Caco-2 (cell line): ENCODE data around the gene USO1. TPM values are rescaled to one million over a fixed set of nuclear protein-coding genes. Genes with fewer than 3 reads are reported as not detected.

ENCODE experiments used
- BruUV-seq: library from RNA; stranded (reverse); fragments of 400-500 nt; replicated peaks from 2 replicates; lab custom pipeline; 2021; lab: Mats Ljungman, UMichigan
- CTCF ChIA-PET: fragments of 300-600 bp; sonication (Branson Sonifier 250); formaldehyde crosslinking; loops from one replicate; lab custom pipeline; 2022; ENCODE audit warnings: antibody characterized with exemption; lab: Charles Lee
- POLR2A ChIA-PET: fragments of 300-600 bp; sonication (Branson Sonifier 250); formaldehyde crosslinking; loops from one replicate; lab custom pipeline; 2022; ENCODE audit warnings: antibody characterized with exemption; lab: Charles Lee
- DNase-seq, 2 experiments: peaks; one replicate each; pipeline versions ENCODE4 v3.0.0 to v3.0.0-alpha.2; 2020 to 2022
- H3K27me3 ChIP-seq: replicated peaks from 2 replicates; pipeline ENCODE4 v1.6.0; 2011; ENCODE audit warnings: low read length; ENCODE audit not compliant: control insufficient read depth, insufficient read depth
- H3K36me3 ChIP-seq: 2 replicates; pipeline ENCODE4 v1.5.1; 2011; ENCODE audit warnings: low read length; ENCODE audit not compliant: control insufficient read depth, insufficient read depth
- H3K4me1 ChIP-seq: fragments of 250-450 bp; sonication (Bioruptor Pico); 2 replicates; pipeline ENCODE4 v1.5.1; 2020; ENCODE audit warnings: mild to moderate bottlenecking
- H3K4me3 ChIP-seq: 2 replicates; pipeline ENCODE4 v1.5.1; 2011; ENCODE audit warnings: low read depth, mild to moderate bottlenecking, control low read depth, low read length
- H3K9me3 ChIP-seq: fragments of 250-450 bp; sonication (Bioruptor Pico); 2 replicates; pipeline ENCODE4 v1.5.1; 2020; ENCODE audit warnings: mild to moderate bottlenecking, moderate library complexity
- H3K27ac Mint-ChIP-seq: one replicate; pipeline ENCODE4 v1.8.0; 2022; ENCODE audit warnings: mixed read lengths; ENCODE audit not compliant: unreplicated experiment
- H3K27me3 Mint-ChIP-seq: one replicate; pipeline ENCODE4 v1.8.0; 2022; ENCODE audit warnings: mixed read lengths; ENCODE audit not compliant: insufficient read depth, unreplicated experiment
- H3K36me3 Mint-ChIP-seq: one replicate; pipeline ENCODE4 v1.8.0; 2022; ENCODE audit warnings: mild to moderate bottlenecking, mixed read lengths; ENCODE audit not compliant: insufficient read depth, unreplicated experiment
- H3K4me1 Mint-ChIP-seq: one replicate; pipeline ENCODE4 v1.8.0; 2022; ENCODE audit warnings: low read depth, mixed read lengths; ENCODE audit not compliant: unreplicated experiment
- H3K4me3 Mint-ChIP-seq: one replicate; pipeline ENCODE4 v1.8.0; 2022; ENCODE audit warnings: mild to moderate bottlenecking, moderate library complexity, mixed read lengths; ENCODE audit not compliant: unreplicated experiment
- H3K9me3 Mint-ChIP-seq: one replicate; pipeline ENCODE4 v1.8.0; 2022; ENCODE audit warnings: mixed read lengths; ENCODE audit not compliant: unreplicated experiment
- CTCF ChIP-seq, 2 experiments: fragments of 200-600 bp in 1 of 2; IDR thresholded peaks; 1 replicate in 1 of 2; 2 replicates in 1 of 2; pipeline versions ENCODE4 v1.5.1 to v1.8.0; 2011 to 2022; ENCODE audit warnings: antibody characterized with exemption in 1 of 2, control low read depth in 1 of 2, inconsistent platforms in 1 of 2, low read depth in 1 of 2, low read length in 1 of 2, mild to moderate bottlenecking in 1 of 2, moderate library complexity in 1 of 2; ENCODE audit not compliant: insufficient read depth in 1 of 2, severe bottlenecking in 1 of 2, unreplicated experiment in 1 of 2
- intact Hi-C: fragments of 100-400 bp; cut with micrococcal nuclease; formaldehyde crosslinking; loops from one replicate; pipeline ENCODE4 v1.10.0; 2022; ENCODE audit not compliant: unreplicated experiment
- total RNA-seq: library from RNA; stranded (reverse); gene quantifications from 2 replicates; pipeline ENCODE4 v1.2.3, GENCODE V29; 2022

The USO1 gene
- total RNA-seq, 1 experiment from 2014 or later = 59.7 TPM

GRCh38 chr4:75698162-75698962 lies 26.0 kb upstream of the USO1 start:
- peaks cover 6% of the 10 kb centered on the region for H3K36me3 Mint-ChIP-seq
- ChIA-PET CTCF (no interaction called here), POLR2A (no interaction called here)
- peaks cover 11% of the 10 kb centered on the region for H3K4me1 Mint-ChIP-seq
- no peaks in the 10 kb centered on the region for H3K27me3 Mint-ChIP-seq
- H3K4me3 ChIP-seq = no peak overlapping the region
- H3K9me3 ChIP-seq = no peaks in the 10 kb centered on the region
- no peaks in the 10 kb centered on the region for H3K9me3 Mint-ChIP-seq
- intact Hi-C loops = no loop called here
- H3K4me3 Mint-ChIP-seq = no peak overlapping the region
- no peak for TF ChIP-seq CTCF (IDR thresholded peaks at IDR 0.05; ENCODE audit: insufficient read depth in 1 of 2, low read depth in 1 of 2, low read length in 1 of 2, severe bottlenecking in 1 of 2, unreplicated experiment in 1 of 2)
- no peak overlapping the region for H3K27ac Mint-ChIP-seq
- no peak for DNase-seq
- no peaks in the 10 kb centered on the region for H3K27me3 ChIP-seq
- H3K4me1 ChIP-seq = peaks cover 12% of the 10 kb centered on the region
- no TSS peak for BruUV-seq
- no peaks in the 10 kb centered on the region for H3K36me3 ChIP-seq

- TF ChIP-seq CTCF (IDR thresholded peaks at IDR 0.05; ENCODE audit: insufficient read depth in 1 of 2, low read depth in 1 of 2, low read length in 1 of 2, severe bottlenecking in 1 of 2, unreplicated experiment in 1 of 2) = no peak
- Histone ChIP-seq H3K9me3 (no peaks in the 10 kb centered on the region), H3K4me1 (peaks cover 17% of the 10 kb centered on the region), H3K4me3 (no peak overlapping the region), H3K36me3 (no peaks in the 10 kb centered on the region), H3K27me3 (no peaks in the 10 kb centered on the region)
- intact Hi-C loops = no loop called here
- no peak overlapping the region for H3K4me3 Mint-ChIP-seq
- peaks cover 13% of the 10 kb centered on the region for H3K4me1 Mint-ChIP-seq
- CTCF ChIA-PET = no interaction called here
- no TSS peak for BruUV-seq
- peaks cover 3% of the 10 kb centered on the region for H3K36me3 Mint-ChIP-seq
- no peaks in the 10 kb centered on the region for H3K9me3 Mint-ChIP-seq
- no peak for DNase-seq
- POLR2A ChIA-PET = no interaction called here
- H3K27me3 Mint-ChIP-seq = no peaks in the 10 kb centered on the region
- H3K27ac Mint-ChIP-seq = no peak overlapping the region
These were observed 25.5 kb upstream of the USO1 start for GRCh38 chr4:75698963-75699228.

GRCh38 chr4:75699299-75699698 lies 25.1 kb upstream of the USO1 start:
- H3K27ac Mint-ChIP-seq = no peak overlapping the region
- no TSS peak for BruUV-seq

More at GRCh38 chr4:75699299-75699698, 25.1 kb upstream of the USO1 start:
- H3K4me3 Mint-ChIP-seq = no peak overlapping the region
- no peaks in the 10 kb centered on the region for H3K9me3 Mint-ChIP-seq
- ChIA-PET CTCF (no interaction called here), POLR2A (no interaction called here)
- TF ChIP-seq CTCF (IDR thresholded peaks at IDR 0.05; ENCODE audit: insufficient read depth in 1 of 2, low read depth in 1 of 2, low read length in 1 of 2, severe bottlenecking in 1 of 2, unreplicated experiment in 1 of 2) = no peak
- Histone ChIP-seq H3K9me3 (no peaks in the 10 kb centered on the region), H3K4me1 (peaks cover 19% of the 10 kb centered on the region), H3K36me3 (no peaks in the 10 kb centered on the region), H3K4me3 (no peak overlapping the region), H3K27me3 (no peaks in the 10 kb centered on the region)
- intact Hi-C loops = no loop called here
- DNase-seq = no peak
- no peaks in the 10 kb centered on the region for H3K27me3 Mint-ChIP-seq
- H3K4me1 Mint-ChIP-seq = peaks cover 13% of the 10 kb centered on the region
- H3K36me3 Mint-ChIP-seq = no peaks in the 10 kb centered on the region
